Measurements from ENCODE around the gene GIT2. TPM values are rescaled to one million over a fixed set of nuclear protein-coding genes. Genes with fewer than 3 reads are reported as not detected.

The GIT2 gene
- total and polyA plus RNA-seq, 2 of the 8 experiments (the other 6 are each of a cell fraction or from before 2014, with no cell fraction given): 9.6 to 20.7 TPM

GRCh38 chr12:109938947-109939346 is 57.2 kb downstream of the GIT2 start:
- no peak for FAIRE-seq
- TF ChIP-seq MAX (IDR thresholded peaks at IDR 0.05) (no peak), ZNF274 (IDR thresholded peaks at IDR 0.05; ENCODE audit: borderline replicate concordance, extremely low read depth, low read length) (no peak), JUN (IDR thresholded peaks at IDR 0.05; ENCODE audit: low read depth, low read length) (no peak), HDAC6 (IDR thresholded peaks at IDR 0.05; ENCODE audit: low read depth, low read length) (no peak), SIX5 (IDR thresholded peaks at IDR 0.05; ENCODE audit: low read depth, low read length) (no peak), KDM1A (IDR thresholded peaks at IDR 0.05; ENCODE audit: borderline replicate concordance, low read length) (no peak), CTCF (IDR thresholded peaks at IDR 0.05; ENCODE audit: control extremely low read depth in 1 of 3, insufficient read depth in 1 of 3, low read depth in 1 of 3, low read length in 3 of 3) (no peak), USF2 (IDR thresholded peaks at IDR 0.05; ENCODE audit: low read length) (no peak), YY1 (IDR thresholded peaks at IDR 0.05; ENCODE audit: low read depth, low read length) (no peak), E2F6 (IDR thresholded peaks at IDR 0.05) (no peak)

More at GRCh38 chr12:109938947-109939346, 57.2 kb downstream of the GIT2 start:
- Histone ChIP-seq H4K91ac (replicated peaks; ENCODE audit: insufficient read length, low read length) (no peak overlapping the region), H3K79me1 (ENCODE audit: low read depth, low read length) (no peaks in the 10 kb centered on the region), H3K27ac (ENCODE audit: low read depth, low read length) (no peak overlapping the region), H3K14ac (ENCODE audit: insufficient read length) (no peak overlapping the region), H2BK12ac (ENCODE audit: low read depth, low read length) (no peak overlapping the region), H2AK5ac (ENCODE audit: low read depth, low read length) (no peak overlapping the region), H2BK120ac (replicated peaks; ENCODE audit: low read depth, low read length) (no peak overlapping the region), H3K27me3 (replicated peaks in 1 of 4; ENCODE audit: control insufficient read depth in 3 of 4, extremely low read depth in 1 of 4, insufficient read depth in 3 of 4, low read length in 3 of 4) (no peaks in the 10 kb centered on the region), H3K36me3 (ENCODE audit: control insufficient read depth in 2 of 4, insufficient read depth in 4 of 4, low read length in 3 of 4) (peaks cover 0 to 18% (median 4%) of the 10 kb centered on the region in 4 experiments; a peak in 4 of 8 replicates), H3K56ac (replicated peaks; ENCODE audit: insufficient read length, low read depth, low read length) (no peak overlapping the region), H2BK5ac (ENCODE audit: low read depth, low read length) (no peak overlapping the region), H3K18ac (ENCODE audit: extremely low read depth, low read length) (no peak overlapping the region), H3K4me1 (replicated peaks in 1 of 4; ENCODE audit: control insufficient read depth in 3 of 4, insufficient read depth in 4 of 4, low read length in 3 of 4) (no peaks in the 10 kb centered on the region), H2BK20ac (ENCODE audit: low read length) (no peak overlapping the region), H2BK15ac (ENCODE audit: low read length) (no peak overlapping the region), H3K23me2 (ENCODE audit: low read depth, low read length) (no peaks in the 10 kb centered on the region), H4K5ac (ENCODE audit: insufficient read length, low read depth, low read length) (no peak overlapping the region), H3K9ac (replicated peaks in 1 of 4; ENCODE audit: extremely low read depth in 1 of 4, low read depth in 3 of 4, low read length in 3 of 4) (no peak overlapping the region), H3K4me2 (ENCODE audit: insufficient read depth in 1 of 2, low read depth in 2 of 2, low read length in 2 of 2) (no peak overlapping the region), H3K79me2 (ENCODE audit: control insufficient read depth in 1 of 2, insufficient read depth in 2 of 2, low read length in 2 of 2) (no peaks in the 10 kb centered on the region), H3K4ac (replicated peaks; ENCODE audit: insufficient read length, low read depth, low read length) (no peak overlapping the region), H3K4me3 (ENCODE audit: extremely low read depth in 1 of 4, insufficient read depth in 2 of 4, low read depth in 3 of 4, low read length in 4 of 4) (no peak overlapping the region), H4K8ac (ENCODE audit: extremely low read depth, insufficient read depth, low read length) (no peak overlapping the region), H4K20me1 (replicated peaks in 1 of 2; ENCODE audit: control insufficient read depth in 1 of 2, insufficient read depth in 2 of 2, low read length in 2 of 2) (no peaks in the 10 kb centered on the region), H3K23ac (ENCODE audit: insufficient read length) (no peak overlapping the region), H3K9me3 (ENCODE audit: insufficient read depth in 2 of 2, low read depth in 1 of 2, low read length in 1 of 2) (no peaks in the 10 kb centered on the region), H2AFZ (ENCODE audit: low read length) (no peak overlapping the region)
- WGBS, 2 experiments (ENCODE audit: extremely low coverage in 1 of 2, insufficient coverage in 1 of 2, insufficient read length in 1 of 2, insufficient replicate concordance in 2 of 2, low coverage in 1 of 2, low lambda C conversion rate in 2 of 2, missing lambda C conversion rate in 1 of 2): 93% methylated on average over 7 of the region's 7 CpGs; no CpG with 5 or more reads in 1 of the 2 experiments
- DNase-seq (ENCODE audit: low read depth in 1 of 2, low spot score in 2 of 2): no peak
- CTCF ChIA-PET (ENCODE audit: partially characterized antibody): interaction anchor here (0.7 to 1.4 kb wide), 2 partner anchors 13 to 33 kb away, joined by 3 to 4 read pairs; no protein-coding TSS in a partner anchor
- POLR2A ChIA-PET (ENCODE audit: partially characterized antibody): no interaction called here
